GM21717 (cell line): ENCODE data around the gene DUS4L.

ENCODE experiments used
- ATAC-seq: cut with Tn5 transposase; IDR thresholded peaks from one replicate; pipeline ENCODE4 v1.9.1; 2021; ENCODE audit warnings: mild to moderate bottlenecking, moderate library complexity; ENCODE audit not compliant: unreplicated experiment

DUS4L gene

DNA sequence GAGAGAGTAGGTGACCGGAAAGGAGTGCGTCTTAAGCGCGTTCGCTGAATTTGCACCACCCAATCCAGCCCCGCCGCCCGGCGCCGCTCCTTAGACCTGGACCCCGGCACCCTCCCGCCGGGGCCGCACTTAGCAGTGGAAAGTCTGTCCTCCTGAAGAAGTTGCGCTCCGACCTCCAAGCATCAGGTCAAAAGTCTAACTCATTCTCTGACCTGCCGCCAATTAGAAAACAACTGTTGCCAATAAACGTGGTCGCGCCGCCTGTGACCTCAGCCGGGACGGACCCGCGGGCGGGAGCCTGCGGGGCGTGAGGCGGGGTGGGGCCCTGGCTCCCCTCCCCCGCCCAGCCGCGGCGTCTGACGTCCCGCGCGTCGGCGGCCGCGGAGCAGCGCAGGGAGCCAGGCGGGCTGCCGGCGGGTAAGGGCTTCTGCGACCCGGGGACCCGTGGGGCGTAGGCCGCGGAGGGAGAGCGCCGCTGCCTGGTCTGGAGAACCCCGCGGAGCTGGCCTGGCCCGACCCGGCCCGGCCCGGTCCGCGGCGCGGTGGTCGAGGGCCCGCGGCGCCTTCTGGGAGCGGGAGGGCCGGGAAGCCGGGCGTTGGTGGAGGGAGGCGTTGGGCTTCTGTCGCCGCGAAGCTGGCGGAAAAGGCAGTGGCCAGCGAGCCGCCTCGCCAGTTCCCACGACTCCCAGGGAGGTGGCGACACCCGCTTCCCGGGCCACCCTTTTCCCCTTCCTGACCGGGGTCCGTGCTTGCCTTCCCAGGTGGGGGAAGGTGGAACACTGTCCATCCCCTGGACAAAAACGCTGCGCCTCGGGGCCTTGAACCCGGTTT lies 16.3 kb downstream of the DUS4L start, which contains the start of gene BCAP29:
TSS of gene BCAP29 (plus strand) at position 362 of the 831 bp plus-strand sequence. CDS start 527 bp downstream, outside the sequence.
- ATAC-seq, result peak; percentile 93

DNA sequence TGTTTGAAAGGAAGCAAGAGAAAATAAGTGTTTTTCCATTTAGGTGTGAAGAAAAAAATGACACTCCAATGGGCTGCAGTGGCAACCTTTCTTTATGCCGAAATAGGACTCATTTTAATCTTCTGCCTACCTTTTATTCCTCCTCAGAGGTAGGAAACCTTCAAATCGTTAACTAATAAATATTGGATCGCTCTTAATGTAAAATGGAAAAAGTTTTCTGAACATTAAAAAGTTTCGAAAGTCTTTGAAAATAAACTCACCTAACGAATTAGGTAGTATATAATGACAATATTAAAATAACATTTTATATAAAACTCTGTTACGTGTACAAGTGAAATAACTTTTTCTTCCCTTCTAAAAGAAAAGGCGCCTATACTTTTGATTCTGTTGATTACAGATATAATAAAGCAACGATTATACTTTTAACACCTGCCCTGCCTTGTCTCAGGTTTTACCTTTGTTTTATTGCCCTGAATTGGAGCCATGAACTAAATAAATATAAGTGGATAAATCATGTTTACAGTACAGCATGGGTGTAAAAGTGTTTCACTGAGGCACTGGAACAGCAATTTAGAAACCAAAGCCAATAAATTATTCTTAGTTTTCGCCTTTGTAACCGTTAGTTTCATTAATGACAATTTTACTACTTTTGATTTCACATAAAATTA lies 17.1 kb downstream of the DUS4L start:
- no peak for ATAC-seq

- no peak for ATAC-seq
These were observed 17.7 kb downstream of the DUS4L start for GRCh38 chr7:107581387-107582013.

GRCh38 chr7:107582875-107583274 lies 19.1 kb downstream of the DUS4L start:
- no peak for ATAC-seq

GRCh38 chr7:107584716-107585115 lies 20.9 kb downstream of the DUS4L start:
- no peak for ATAC-seq

- no peak for ATAC-seq
These were observed 24.9 kb downstream of the DUS4L start for GRCh38 chr7:107588529-107589130.

GRCh38 chr7:107591421-107591820 lies 27.6 kb downstream of the DUS4L start:
- ATAC-seq, result no peak

DNA sequence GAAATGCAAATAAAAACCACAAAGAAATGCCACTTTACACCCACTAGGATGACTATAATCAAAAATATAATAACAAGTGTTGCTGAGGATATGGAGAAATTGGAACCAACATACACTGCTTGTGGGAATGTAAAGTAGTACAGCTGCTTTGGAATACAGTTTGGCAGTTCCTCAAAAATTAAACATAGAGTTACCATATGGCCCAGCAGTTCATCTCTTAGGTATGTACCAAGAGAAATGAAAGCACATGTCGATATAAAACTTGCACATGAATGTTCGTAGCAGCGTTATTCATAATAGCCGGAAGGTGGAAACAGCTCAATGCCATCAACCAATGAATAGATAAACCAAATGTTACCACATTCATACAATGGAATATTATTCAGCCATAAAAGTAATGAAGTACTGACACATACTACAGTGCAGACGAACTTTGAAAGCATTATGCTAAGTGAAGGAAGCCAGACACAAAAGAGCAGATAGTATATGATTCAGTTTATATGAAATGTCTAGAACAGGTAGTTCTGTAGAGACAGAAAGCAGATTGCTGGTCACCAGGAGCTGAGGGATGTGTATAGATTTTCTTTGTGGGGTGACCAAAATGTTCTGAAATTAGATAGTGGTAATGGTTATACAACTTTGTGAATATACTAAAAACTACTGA lies 28.7 kb downstream of the DUS4L start:
- no peak for ATAC-seq

GRCh38 chr7:107593025-107593410 lies 29.2 kb downstream of the DUS4L start:
- ATAC-seq, result no peak

DNA sequence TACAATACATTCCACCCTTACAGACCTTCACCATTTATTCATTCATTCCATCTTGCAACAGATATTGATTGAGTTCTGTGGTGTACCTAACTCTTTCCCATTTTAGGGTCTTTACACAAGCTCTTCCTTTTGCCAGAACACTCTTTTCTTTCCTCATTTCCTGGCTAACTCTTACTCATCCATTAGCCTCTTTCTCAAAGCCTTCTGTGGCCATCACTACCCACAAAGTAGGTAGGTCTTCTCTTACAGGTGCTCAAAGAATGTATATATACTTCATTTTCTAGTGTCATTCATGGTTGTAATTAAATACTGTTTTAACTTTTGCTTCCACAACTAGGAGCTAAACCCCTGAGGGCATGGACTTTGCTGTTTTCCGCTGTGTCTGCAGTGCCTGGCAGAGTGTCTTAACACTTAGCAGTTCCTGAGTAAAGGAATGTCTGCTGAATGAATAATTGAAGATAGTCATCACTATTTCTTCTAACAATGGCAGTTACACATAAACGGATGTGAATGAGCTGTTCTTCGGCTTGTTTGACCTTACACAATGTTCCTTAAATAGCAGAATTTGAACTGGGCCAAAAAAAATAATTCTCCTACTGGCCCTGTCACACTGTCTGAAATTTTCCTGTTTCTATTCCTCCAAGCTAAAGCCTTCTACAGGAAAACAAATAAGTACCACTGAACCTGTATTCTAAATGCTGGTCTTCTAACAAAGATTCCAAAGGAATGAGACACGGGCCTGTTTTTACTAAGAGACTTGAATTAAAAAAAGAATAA lies 31.4 kb downstream of the DUS4L start:
- no peak for ATAC-seq

DNA sequence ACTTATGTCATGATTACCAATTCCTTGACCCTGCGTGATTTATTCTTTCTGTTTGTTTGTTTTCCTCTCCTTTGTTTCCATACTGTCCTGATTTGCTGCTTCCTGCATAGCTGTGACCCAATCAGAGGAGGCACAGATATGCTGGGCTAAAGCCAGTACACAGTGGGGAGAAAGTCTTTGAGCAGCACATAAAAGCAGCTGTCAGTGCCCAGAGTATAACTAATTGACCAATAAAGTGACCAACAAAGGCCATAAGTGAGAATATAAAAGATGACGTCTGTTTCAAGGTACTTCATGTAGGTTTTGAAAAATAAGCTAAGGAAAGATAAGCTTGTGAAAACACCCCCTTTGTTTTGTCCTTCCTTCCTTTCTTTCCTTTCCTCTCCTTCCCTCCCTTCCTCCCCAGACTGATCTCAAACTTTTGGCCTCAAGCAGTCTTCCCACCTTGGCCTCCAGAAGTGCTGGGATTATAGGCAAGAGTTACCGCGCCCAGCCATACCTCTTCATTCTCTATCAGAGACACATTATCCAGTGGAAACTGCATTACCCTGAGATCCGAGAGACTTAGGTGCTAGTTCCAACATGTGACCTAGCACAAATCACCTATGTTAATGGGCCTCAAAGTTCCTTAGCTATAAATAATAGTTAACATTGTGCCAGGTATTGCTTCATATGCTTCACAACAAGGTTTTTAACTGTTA lies 33.3 kb downstream of the DUS4L start:
- no peak for ATAC-seq

DNA sequence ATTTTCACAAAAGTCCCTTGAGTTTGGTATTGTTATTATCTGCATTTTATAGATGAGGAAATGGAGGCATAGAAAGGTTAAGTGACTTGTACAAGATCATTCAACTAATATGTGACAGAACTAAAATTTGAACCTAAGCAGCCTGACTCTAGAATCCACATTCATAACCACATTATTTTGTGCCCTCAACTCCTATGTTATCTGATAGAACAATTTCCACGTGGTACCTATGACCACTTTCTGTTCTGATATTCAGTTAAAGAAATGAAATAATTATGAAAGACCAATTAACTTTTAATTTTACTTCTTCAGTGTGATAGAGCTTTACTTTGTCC lies 33.8 kb downstream of the DUS4L start:
- no peak for ATAC-seq

GRCh38 chr7:107597953-107598352 lies 34.2 kb downstream of the DUS4L start:
- ATAC-seq, result no peak

- ATAC-seq, result no peak
These were observed 35.5 kb downstream of the DUS4L start for GRCh38 chr7:107599262-107599661.

DNA sequence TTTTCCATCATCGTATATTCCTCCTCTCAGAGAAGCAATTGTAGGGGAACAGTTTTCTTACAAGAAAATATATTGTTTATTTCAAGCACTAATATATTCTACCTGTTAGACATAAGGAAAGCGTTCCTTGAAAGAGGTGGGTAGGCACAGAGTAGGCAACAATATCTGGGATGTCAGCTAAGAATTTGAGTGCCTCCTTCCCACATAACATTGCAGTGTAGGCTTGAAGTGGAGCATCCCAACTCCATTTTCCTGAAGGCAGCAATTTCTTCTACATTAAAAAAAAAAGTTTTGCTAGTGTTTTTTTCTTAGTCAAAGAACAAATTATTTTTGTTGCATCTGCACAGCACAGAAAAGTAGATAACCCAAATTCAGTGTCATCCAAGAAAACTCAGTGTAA lies 37.0 kb downstream of the DUS4L start:
- no peak for ATAC-seq

- no peak for ATAC-seq
These were observed 41.5 kb downstream of the DUS4L start for GRCh38 chr7:107605218-107605815.

DNA sequence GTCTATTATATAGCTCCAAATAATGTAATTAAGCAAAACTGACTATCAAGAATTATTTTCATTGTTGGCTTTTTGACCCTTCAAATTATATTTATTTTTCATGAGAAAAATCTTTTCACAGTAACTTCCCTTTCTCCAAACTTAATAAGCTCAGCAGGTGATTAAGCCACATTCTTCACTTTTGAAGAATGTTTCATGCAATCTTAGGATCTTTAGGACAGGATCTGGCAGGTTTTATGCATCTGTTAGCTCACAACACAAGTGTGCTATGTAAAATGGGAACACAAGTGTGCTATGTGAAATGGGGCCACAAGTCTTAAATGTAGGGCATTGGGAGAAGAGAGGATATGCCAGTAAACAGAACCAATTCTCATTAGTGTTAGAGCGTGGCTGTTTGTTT lies 42.5 kb downstream of the DUS4L start:
- no peak for ATAC-seq

- ATAC-seq, result no peak
These were observed 46.1 kb downstream of the DUS4L start for GRCh38 chr7:107609811-107610261.

DNA sequence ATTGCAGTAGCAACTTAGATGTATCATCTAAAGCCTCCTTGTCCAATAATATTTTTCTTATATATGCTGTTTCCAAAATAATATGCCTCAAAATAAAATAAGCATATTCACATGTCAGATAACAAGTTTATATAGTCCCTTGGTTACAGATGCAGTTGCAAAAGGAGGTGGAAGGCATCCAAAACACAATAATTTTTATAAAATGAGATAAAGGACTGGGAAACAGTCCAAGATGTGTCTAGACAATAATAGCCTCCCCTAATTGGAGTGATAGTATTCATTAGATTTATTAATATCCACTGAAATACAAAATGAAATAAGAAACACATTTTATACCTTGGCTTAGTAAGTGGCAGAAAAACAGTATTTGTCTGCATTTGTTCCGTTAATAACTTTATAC lies 46.6 kb downstream of the DUS4L start:
- no peak for ATAC-seq
